ENCODE measurements around the gene IGFBP4.

Gene IGFBP4

DNA sequence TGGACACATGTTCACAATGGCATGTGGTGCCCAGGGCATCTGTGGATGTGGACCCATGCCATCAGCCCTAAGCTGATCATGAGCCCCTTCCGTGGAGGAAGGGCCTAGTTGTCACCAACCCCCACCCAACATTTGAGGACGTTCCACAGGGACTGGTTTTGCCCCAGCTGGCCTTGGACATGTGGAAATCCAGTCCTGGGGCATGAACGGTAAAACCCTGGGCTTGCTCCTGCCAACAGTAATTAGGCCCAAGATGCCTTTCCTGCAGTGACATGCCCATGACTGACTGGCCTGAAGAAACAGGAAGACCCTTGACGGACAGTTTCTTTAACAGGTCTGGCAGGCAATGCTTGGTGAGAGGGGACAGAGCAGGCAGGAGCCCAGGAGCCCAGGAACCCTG, 50.4 kb downstream of the IGFBP4 start:
- DNase-seq, result no peak

DNA sequence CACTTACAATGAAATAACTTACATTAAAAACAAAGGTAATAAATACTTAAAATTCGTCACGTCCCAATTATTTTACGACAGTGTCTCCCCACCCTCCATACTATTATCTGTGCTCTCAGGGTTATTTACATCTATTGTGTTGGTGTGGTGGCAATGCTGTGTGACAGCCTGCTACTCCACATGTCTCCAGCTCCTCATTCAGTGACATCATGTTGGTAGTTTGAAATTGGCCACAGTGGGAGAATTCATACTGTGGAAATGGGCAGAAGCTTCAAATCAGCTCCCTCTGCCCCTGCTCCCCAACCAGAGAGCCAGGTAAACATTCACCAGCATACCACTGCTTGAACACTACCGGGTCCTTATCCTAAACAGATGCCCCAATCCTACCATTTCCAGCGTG, 51.9 kb downstream of the IGFBP4 start:
- no peak for DNase-seq

DNA sequence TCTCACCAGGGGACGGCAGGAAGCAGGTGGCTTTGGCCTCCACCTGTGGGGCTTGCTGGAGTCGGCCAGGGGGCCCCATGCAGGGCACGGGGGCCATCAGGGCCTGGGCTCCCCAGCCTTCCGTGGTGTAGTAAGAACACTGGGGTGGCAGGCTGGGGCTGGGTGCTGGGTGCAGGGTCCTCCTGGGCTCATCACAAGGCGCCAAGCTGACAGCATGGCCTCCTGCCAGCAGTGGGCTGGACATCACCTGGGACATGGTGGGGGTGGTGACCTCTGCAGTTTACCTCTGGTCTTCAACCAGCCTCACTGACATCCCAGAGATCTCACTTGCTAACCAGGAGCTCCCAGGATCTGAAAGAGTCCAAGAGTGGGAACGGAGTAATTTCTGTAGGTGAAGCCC, 52.9 kb downstream of the IGFBP4 start:
- DNase-seq, result no peak

DNA sequence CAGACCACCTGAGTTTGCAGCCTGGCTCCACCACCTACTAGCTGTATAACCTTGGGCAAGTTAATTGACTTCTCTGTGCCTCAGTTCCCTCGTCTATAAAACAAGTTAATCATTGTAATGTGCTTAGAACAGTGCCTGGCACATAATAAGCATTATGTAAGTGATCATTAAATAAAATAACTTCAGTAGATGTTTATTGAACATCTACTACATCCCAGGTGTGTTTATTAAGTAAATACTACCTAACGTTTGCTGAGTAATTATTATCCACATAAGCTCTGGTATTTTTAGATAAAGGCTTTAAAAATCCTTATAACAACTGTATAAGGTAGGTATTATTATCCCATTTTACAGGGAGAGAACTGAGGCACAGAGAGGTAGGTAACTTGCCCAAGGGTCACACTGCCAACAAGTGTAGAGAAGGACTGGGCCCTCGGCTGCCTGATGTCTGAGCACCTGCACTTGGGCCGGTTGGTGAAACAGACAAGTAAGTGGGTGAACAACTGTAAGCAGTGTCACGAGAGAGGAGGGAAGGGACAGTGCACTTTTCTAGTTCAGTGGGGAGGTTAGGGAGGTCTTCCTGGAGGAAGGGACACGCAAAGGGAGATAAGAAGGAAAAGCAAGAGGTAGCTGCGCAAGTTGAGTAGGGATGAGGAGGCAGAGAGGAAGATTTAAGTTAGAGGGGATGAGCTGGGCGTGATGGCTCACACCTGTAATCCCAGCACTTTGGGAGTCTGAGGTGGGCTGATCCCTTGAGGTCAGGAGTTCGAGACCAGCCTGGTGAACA, 53.6 kb downstream of the IGFBP4 start:
- DNase-seq, result no peak

DNA sequence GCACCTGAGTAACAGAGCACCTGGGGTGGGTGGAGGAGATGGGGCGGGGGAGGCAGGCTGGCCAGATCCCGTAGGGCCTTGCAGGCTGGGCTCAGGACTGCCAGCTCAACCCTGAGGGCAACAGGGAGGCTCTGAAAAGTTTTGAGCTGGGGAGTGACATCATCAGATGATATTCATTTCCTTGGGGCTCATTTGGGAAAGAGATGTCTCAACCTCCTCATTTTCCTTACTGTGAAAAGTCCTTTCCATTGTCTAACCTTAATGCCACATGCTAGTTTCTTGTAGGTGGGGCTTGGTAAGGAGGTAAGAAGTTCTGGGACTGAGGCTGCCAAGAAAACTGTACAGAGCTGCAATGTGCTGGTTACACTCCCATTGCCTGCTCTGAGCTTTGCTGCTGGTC, 54.4 kb downstream of the IGFBP4 start:
- DNase-seq, result no peak

DNA sequence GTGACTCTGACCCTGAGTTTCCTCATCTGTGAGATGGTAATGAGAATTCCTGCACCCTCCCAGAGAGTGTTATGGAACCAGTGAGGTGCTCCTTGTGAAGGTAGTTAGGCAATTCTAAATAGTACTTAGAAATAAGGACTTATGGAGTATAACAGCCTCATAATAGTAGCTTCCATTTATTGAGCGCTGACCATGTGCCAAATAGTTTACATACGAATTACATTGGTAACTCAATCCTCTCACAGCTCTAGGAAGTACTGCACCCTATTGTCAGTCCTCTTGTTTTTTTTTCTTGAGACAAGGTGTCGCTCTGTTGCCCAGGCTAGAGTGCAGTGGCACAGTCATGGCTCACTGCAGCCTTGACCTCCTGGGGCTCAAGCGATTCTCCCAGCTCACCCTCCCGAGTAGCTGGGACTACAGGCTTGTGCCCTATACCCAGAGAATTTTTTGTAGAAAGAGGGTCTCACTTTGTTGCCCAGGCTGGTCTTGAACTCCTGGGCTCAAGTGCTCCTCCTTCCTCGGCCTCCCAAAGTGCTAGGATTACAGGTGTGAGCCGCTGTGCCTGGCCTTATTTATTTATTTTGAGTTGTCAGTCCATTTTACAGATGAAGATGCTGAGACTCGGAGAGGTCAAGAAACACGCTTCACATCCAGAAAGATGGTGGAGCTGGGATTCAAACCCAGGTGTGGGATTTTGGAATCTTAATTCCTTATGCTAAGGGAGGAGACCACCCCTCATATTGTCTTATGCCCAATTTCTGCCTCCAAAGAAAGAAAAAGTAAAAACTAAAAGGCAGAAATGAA, 55.2 kb downstream of the IGFBP4 start:
- peak; percentile 40 for DNase-seq

DNA sequence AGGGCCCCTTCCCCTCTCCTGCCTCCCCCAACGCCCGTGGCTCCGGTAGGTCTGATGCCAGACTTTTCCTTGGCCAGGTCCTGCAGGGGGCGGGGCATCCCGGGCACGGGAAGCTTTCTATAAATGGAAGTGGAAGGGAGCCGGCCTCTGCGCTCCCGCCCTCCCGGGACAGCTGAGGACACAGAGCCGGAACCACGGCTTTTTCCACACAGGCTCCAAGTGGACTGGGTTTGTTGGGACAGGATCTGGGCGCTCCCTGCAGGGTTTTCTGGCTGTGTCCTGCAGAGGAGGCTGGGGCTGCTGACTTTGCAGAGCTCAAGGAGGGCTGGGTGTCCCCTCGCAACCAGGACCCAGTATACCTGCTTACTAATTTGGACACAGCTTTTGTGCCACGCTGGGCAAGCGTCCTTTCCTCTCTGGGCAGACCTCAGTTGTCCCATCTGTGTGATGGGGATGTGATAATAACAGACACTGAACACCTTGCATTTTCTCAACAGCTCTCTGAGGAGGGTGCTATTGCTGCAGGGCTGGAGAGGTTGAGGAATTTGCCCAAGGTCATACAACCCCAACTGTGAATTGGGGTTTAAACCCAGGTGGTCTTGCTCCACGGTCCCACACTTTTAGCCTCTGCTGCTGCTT, 56.4 kb downstream of the IGFBP4 start:
- no peak for DNase-seq

DNA sequence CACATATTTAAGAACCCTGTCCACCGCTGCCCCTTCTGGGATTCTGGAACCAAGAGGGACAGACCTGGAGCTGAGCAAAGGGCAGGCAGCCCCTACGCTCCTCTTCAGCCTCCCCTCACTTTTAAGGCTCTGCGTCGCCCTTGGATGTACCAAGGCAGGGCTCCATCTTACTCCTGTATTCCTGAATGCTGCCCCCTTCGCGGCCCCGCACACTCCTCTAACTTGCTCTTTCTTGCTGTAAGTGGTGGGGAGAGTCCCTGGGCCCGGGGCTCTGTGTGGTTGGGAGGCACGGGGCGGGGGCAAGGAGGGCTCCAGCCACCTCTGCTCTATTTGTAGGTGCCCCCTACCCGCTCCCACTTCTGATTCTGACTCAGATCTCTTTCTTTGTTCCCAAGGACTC, 56.9 kb downstream of the IGFBP4 start:
- no peak for DNase-seq

DNA sequence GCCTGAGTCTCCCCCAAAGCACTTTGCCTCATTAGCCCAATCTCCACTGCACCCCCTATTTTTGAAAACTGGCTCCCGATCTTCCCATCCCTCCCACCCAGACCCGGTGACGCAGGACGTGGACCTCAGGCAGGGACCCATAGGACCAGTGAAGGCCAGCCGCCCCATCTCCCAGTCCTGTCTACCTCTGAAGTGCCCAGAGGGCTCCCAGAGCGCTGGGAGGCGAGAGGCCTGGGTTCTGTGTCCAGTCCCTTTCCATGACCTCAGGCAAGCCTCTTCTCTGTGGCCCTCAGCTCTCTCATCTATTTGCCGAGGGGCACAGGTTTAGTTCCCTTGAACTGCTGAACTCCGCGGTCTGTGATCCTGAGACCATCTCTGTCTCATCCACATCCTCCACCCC, 57.5 kb downstream of the IGFBP4 start:
- DNase-seq, result no peak

DNA sequence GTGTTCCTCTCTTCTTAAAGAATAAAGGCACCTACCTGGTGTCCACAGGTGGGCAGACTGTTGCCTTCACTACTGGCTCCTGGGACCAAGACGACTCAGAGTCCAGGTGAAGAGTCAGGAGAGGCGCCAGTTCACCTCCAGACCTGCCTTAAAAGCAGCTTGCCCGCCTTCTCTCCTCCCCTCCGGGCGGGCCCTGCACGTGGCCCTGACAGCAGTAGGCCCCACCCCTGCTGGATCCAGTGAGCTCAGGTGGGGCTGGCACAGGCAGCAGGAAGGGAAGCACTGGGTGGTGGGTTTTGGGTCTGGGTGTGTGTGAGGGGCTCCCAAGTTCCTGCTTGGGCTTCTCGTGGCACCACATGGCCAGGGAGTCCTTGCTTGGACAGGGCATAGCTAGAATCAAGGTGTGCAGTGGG, 58.3 kb downstream of the IGFBP4 start, which contains the start of gene TNS4:
TNS4 (minus strand) TSS at position 125 of the 413 bp plus-strand sequence. CDS start 5,198 bp downstream, outside the sequence.
- DNase-seq, result no peak

DNA sequence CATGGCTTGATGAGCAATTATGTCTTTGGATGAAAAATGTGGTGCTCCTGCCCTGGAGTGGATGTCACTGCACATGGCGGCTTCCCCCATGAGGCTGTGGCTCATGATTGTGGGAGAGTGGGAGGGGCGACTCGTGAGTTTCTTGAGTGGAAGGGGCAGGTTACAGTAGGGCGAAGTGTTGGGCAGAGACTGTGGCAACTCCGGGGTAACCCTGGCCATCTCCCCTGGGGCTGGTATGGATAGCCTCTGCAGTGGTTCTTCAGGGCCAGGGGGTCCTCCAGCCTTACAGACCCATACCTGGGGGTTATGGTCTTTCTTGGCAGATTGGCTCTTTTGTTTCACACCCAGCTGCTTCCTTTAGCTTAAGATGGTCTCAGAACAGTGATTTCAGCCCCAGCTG, 59.5 kb downstream of the IGFBP4 start:
- DNase-seq, result no peak

DNA sequence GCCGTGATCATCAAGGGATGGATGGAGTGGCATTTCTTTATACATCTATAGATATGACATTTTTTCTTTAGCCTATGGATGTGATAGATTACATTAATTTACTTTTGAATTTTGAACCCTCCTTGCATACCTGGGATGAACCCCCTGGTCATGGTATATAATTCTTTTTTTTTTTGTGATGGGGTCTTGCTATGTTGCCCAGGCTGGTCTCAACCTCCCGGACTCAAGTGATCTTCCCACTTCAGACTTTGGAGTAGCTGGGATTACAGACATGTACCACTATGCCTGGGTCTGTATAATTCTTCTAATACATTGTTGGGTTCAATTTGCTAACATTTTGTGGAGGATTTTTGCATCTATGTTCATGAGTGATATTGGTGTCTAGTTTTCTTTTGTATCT, 59.9 kb downstream of the IGFBP4 start:
- DNase-seq, result no peak

DNA sequence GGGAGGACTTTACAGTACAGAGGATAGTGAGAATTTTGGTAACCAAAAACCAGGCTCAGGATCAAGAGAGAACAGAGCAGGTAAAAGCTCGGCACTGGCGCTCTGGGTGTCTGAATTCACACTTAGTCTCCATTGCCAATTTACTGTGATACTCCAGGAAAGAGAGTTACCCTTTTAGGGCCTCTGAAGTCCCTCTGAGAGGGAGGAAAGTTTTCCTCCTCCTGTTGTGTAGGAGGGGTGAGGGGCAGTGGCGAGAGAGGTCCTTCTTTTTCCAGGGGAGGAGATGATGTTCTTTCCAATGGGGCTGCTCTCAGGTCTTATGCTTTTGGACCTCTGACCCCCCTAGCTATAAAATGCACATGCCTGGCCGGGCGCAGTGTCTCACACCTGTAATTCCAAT, 63.5 kb downstream of the IGFBP4 start:
- DNase-seq, result no peak

Measured in NCI-H1436 (cell line).